ENCODE data around the gene STUM. TPM values are rescaled to one million over a fixed set of nuclear protein-coding genes. Genes with fewer than 3 reads are reported as not detected.

Gene STUM
- total RNA-seq, 1 donor from 2014 or later = 0.83 TPM

- Histone ChIP-seq H3K4me1 (no peaks in the 10 kb centered on the region), H3K9me3 (no peaks in the 10 kb centered on the region), H3K27ac (no peak overlapping the region), H3K36me3 (no peaks in the 10 kb centered on the region), H3K4me3 (no peak overlapping the region), H3K27me3 (ENCODE audit: low read depth) (no peaks in the 10 kb centered on the region)
- TF ChIP-seq CTCF (IDR thresholded peaks at IDR 0.05) = no peak
- DNase-seq = no peak
- no peak for ATAC-seq
- intact Hi-C loops (cut with DNase I) = no loop called here
Observed at GRCh38 chr1:226584164-226584563, 35.6 kb downstream of the STUM start.

GRCh38 chr1:226586116-226586515 is 37.6 kb downstream of the STUM start:
- Histone ChIP-seq H3K27ac (no peak overlapping the region), H3K27me3 (ENCODE audit: low read depth) (no peaks in the 10 kb centered on the region), H3K4me1 (no peaks in the 10 kb centered on the region), H3K4me3 (no peak overlapping the region), H3K9me3 (no peaks in the 10 kb centered on the region), H3K36me3 (no peaks in the 10 kb centered on the region)
- TF ChIP-seq CTCF (IDR thresholded peaks at IDR 0.05) = no peak
- no peak for ATAC-seq
- intact Hi-C loops (cut with DNase I) = no loop called here
- DNase-seq = no peak

- no peak overlapping the region for H3K4me3 ChIP-seq
- ATAC-seq (no peak), DNase-seq (no peak)
- intact Hi-C loops (cut with DNase I) = no loop called here
- H3K4me1 ChIP-seq = no peaks in the 10 kb centered on the region
- no peaks in the 10 kb centered on the region for H3K36me3 ChIP-seq
- H3K9me3 ChIP-seq = no peaks in the 10 kb centered on the region
- no peaks in the 10 kb centered on the region for H3K27me3 ChIP-seq (ENCODE audit: low read depth)
- TF ChIP-seq CTCF (IDR thresholded peaks at IDR 0.05) = no peak
- no peak overlapping the region for H3K27ac ChIP-seq
Observed at GRCh38 chr1:226586650-226587422, 38.3 kb downstream of the STUM start.

GRCh38 chr1:226588484-226588883 is 39.9 kb downstream of the STUM start:
- no peaks in the 10 kb centered on the region for H3K27me3 ChIP-seq (ENCODE audit: low read depth)
- no peaks in the 10 kb centered on the region for H3K9me3 ChIP-seq
- H3K4me1 ChIP-seq = no peaks in the 10 kb centered on the region
- DNase-seq (no peak), ATAC-seq (no peak)
- no peak for TF ChIP-seq CTCF (IDR thresholded peaks at IDR 0.05)
- intact Hi-C loops (cut with DNase I) = no loop called here
- no peak overlapping the region for H3K4me3 ChIP-seq
- no peak overlapping the region for H3K27ac ChIP-seq
- no peaks in the 10 kb centered on the region for H3K36me3 ChIP-seq

- no peaks in the 10 kb centered on the region for H3K4me1 ChIP-seq
- no peak for TF ChIP-seq CTCF (IDR thresholded peaks at IDR 0.05)
- ATAC-seq (no peak), DNase-seq (no peak)
- H3K36me3 ChIP-seq = no peaks in the 10 kb centered on the region
- no peak overlapping the region for H3K4me3 ChIP-seq
- H3K27me3 ChIP-seq (ENCODE audit: low read depth) = no peaks in the 10 kb centered on the region
- no peak overlapping the region for H3K27ac ChIP-seq
- no peaks in the 10 kb centered on the region for H3K9me3 ChIP-seq
- intact Hi-C loops (cut with DNase I) = no loop called here
Observed at GRCh38 chr1:226589008-226589733, 40.6 kb downstream of the STUM start.
